GM18858 (cell line): ENCODE measurements around the gene NPR1.
"Not testable (repeated sequence)": the region's sequence is repeated elsewhere in the genome, so short reads cannot be mapped to it uniquely, and the experiment has no call there.

Source experiments
- ATAC-seq: cut with Tn5 transposase; IDR thresholded peaks from one replicate; pipeline ENCODE4 v1.9.1; 2021; ENCODE audit not compliant: unreplicated experiment

NPR1 gene

DNA sequence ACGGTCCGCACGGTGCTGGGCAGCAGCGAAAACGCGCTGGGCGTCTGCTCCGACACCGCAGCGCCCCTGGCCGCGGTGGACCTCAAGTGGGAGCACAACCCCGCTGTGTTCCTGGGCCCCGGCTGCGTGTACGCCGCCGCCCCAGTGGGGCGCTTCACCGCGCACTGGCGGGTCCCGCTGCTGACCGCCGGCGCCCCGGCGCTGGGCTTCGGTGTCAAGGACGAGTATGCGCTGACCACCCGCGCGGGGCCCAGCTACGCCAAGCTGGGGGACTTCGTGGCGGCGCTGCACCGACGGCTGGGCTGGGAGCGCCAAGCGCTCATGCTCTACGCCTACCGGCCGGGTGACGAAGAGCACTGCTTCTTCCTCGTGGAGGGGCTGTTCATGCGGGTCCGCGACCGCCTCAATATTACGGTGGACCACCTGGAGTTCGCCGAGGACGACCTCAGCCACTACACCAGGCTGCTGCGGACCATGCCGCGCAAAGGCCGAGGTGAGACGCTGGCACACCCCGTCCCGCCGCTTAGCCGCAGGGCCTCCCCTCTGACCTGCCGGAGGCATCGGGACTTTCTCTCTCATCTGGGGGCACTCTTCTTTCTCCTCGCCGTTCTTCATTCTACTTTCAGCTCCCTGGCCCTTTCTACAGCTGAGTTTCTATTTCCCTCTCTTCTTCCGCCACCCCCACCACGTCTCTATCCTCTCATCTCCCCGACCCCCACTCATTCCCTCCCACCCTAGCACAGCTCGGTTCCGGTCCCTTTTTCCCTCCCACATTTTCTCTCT, 1.0 kb downstream of the NPR1 start:
- no peak for ATAC-seq

- ATAC-seq = no peak
Observed at GRCh38 chr1:153680120-153680403, 1.6 kb downstream of the NPR1 start.

DNA sequence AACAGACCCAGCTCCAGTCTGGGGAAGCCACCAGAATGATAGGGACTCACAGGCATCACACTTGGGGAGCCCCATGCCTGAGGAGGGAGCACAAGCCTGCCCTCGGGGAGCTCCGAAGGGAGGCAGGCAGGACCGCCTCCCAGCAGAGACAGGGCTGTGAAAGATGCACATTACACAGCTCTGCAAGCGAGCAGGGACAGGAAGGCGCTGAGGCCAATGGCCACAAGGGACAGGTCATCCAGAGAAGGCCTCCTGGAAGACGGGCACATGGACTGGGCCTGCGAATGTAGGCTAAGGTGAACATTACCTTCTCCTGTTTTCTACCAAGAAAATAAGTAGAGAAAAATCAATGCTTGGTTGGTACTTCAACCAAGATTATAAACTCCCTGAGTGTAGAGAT, 4.2 kb downstream of the NPR1 start:
- ATAC-seq = no peak

DNA sequence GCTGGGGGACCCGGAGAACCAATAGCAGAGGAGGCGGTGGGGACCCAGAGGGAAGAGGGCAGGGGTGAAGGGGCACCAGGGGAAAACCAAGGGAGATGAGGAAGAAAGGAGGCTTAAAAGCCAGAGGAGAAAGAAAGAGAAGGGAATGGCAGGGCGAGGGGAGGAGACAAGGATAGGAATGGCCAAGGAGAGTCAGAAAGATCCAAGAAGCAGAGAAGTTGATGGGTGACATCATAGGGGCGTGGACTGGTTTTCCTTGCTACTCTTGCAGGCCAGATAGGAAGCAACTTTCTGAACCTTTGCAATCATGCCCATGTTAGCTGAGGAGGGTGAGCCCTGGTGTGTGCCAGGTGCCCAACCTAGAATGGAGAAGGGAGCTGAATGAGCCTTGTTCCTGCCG, 5.4 kb downstream of the NPR1 start:
- ATAC-seq = no peak

DNA sequence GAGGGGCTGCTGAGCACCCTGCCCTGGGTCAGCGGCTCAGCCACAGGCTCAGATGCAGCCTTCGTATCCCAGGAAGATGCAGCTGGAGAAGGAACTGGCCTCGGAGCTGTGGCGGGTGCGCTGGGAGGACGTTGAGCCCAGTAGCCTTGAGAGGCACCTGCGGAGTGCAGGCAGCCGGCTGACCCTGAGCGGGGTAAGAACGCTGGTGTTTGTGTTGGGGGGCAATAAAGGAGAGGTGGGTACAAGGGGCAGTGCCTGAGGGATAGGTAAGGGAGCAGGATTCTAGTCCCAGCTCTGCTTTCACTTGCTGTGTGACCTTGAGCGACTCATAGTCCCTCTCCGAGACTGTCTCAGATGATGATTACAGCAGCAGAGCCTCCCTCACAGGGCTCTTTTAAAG, 6.4 kb downstream of the NPR1 start:
- no peak for ATAC-seq

GRCh38 chr1:153685544-153686340, 7.3 kb downstream of the NPR1 start:
- no peak for ATAC-seq

DNA sequence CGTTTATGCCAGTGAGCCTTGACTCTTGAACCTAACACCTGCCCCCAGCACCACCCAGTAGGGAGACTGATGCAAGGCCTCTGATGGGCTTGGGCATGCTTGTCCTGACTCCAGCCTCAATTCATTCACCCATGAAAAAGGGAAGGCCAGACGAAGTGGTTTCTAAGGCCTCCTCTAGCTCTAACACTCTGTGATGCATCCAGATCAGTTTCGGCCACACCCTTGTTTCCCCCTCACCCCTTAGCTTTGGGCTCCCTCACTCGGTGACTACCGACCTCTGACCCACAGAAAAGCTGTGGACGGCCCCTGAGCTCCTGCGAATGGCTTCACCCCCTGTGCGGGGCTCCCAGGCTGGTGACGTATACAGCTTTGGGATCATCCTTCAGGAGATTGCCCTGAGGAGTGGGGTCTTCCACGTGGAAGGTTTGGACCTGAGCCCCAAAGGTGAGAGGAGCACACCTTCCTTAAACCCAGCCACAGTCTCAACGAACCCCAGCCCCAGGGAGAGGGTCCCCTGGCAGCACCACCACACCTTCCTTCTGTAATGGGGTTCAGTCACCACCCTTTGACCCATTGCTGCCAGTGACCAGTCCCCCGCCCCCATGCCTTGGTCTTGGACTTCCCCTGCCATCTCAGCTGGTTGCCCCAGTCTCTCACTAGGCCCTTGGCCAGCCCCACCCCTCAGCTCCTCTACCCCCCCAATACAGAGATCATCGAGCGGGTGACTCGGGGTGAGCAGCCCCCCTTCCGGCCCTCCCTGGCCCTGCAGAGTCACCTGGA, 9.0 kb downstream of the NPR1 start:
- ATAC-seq = no peak

GRCh38 chr1:153688276-153688675, 9.8 kb downstream of the NPR1 start:
- ATAC-seq = no peak

DNA sequence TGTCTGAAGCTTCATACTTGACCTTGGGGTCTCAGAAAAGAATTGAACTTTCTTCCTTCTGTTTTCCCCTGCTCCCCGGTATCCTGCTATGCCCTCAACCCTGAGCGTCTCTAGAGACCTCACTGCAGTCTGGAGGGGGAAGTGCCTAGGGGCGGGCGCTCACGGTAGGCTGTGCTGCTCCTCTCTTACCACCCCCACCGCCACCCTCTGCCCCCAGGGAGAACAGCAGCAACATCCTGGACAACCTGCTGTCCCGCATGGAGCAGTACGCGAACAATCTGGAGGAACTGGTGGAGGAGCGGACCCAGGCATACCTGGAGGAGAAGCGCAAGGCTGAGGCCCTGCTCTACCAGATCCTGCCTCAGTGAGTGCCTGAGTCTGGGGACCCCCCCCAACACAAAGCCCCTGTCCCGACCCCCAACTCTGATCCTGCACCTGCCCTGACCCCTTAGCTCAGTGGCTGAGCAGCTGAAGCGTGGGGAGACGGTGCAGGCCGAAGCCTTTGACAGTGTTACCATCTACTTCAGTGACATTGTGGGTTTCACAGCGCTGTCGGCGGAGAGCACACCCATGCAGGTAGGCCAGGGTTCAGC, 10.3 kb downstream of the NPR1 start:
- ATAC-seq = no peak

DNA sequence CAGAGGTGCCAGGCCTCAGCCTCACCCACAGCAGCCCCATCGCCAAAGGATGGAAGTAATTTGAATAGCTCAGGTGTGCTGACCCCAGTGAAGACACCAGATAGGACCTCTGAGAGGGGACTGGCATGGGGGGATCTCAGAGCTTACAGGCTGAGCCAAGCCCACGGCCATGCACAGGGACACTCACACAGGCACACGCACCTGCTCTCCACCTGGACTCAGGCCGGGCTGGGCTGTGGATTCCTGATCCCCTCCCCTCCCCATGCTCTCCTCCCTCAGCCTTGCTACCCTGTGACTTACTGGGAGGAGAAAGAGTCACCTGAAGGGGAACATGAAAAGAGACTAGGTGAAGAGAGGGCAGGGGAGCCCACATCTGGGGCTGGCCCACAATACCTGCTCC, 15.0 kb downstream of the NPR1 start:
- ATAC-seq = no peak

GRCh38 chr1:153696741-153697140, 18.3 kb downstream of the NPR1 start:
- no peak for ATAC-seq

GRCh38 chr1:153697191-153698019, 18.9 kb downstream of the NPR1 start:
- ATAC-seq = no peak

GRCh38 chr1:153698020-153698922, 19.8 kb downstream of the NPR1 start:
- ATAC-seq = no peak

- ATAC-seq = no peak
Observed at GRCh38 chr1:153698923-153699714, 20.6 kb downstream of the NPR1 start.

GRCh38 chr1:153699768-153700167, 21.3 kb downstream of the NPR1 start:
- ATAC-seq = no peak

- no peak for ATAC-seq
Observed at GRCh38 chr1:153705484-153705883, 27.0 kb downstream of the NPR1 start.

DNA sequence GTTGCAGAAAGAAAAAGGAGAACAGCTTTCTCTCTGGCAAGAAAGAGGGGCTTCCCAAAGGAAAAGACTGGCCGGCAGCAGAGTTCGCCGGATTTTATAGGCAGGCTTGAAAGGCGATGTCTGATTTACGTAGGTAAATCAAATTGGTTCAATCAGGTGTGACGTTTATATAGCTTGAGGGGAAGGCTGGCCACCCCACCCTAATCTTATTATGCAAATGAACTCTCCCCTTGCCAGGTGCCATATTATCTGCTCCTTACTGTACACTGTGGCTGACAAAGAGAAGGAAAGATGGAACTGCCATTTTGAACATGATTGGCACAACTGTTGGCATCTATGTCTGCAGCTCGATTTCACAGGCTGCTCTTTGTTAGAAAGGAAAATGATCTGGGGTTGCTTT, 32.5 kb downstream of the NPR1 start:
- no peak for ATAC-seq

DNA sequence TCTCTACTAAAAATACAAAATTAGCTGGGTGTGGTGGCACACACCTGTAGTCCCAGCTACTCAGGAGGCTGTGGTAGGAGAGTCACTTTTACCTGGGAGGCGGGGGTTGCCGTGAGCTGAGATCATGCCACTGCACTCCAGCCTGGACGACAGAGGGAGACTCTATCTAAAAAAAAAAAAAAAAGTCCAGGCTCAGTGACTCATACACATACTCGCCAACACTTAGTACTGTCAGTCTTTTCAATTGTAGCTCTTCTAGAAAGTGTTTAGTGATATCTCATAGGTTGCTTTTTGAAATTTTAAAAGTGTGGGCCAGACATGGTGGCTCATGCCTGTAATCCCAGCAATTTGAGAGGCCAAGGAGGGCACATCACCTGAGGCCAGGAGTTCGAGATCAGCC, 37.7 kb downstream of the NPR1 start:
- not testable (repeated sequence) for ATAC-seq

GRCh38 chr1:153717330-153717729, 38.8 kb downstream of the NPR1 start:
- no peak for ATAC-seq
